Skeletal muscle satellite cell (primary cell): ENCODE measurements around the gene DRD2.

Experiments
- H3K27me3 ChIP-seq: 2 replicates; pipeline ENCODE4 v1.7.0; 2013; ENCODE audit warnings: low read length; ENCODE audit not compliant: control insufficient read depth, insufficient read depth
- H3K36me3 ChIP-seq: 2 replicates; pipeline ENCODE4 v1.7.0; 2013; ENCODE audit warnings: mild to moderate bottlenecking, control low read depth, low read length; ENCODE audit not compliant: insufficient read depth
- H3K4me1 ChIP-seq: 2 replicates; pipeline ENCODE4 v1.7.0; 2013; ENCODE audit warnings: low read length; ENCODE audit not compliant: control insufficient read depth, insufficient read depth
- H3K4me2 ChIP-seq: 2 replicates; pipeline ENCODE4 v1.7.0; 2013; ENCODE audit warnings: mild to moderate bottlenecking, low read length
- H3K4me3 ChIP-seq: 2 replicates; pipeline ENCODE4 v1.7.0; 2013; ENCODE audit warnings: low read length
- H3K9ac ChIP-seq: 2 replicates; pipeline ENCODE4 v1.7.0; 2013; ENCODE audit warnings: mild to moderate bottlenecking, low read depth, low read length, moderate library complexity
- H3K9me3 ChIP-seq: replicated peaks from 2 replicates; pipeline ENCODE4 v1.7.0; 2013; ENCODE audit warnings: mild to moderate bottlenecking, control low read depth, low read length

DRD2 gene

DNA sequence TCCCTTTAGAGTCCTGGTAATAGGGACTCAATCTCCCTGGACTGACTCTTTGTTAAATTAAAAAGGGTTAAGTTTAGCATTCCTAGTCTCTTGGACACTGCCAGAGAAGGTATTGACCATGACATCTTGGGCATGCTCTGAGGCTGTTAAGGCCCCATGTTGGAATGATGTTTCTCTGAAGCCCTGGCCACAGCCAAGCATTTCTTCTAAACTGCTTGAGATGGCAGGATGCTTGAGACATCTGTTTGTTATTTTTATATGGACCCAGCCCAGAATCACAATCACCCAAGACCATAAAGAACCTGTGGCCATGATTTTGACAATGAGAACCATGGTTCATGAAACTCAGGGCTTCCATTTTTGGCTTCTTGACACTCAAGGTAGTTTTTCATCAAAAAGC lies 93.1 kb downstream of the DRD2 start:
- no peak overlapping the region for H3K4me3 ChIP-seq
- H3K9ac ChIP-seq, result no peak overlapping the region
- no peaks in the 10 kb centered on the region for H3K9me3 ChIP-seq
- H3K27me3 ChIP-seq, result peaks cover 9% of the 10 kb centered on the region
- no peak overlapping the region for H3K4me2 ChIP-seq
- H3K4me1 ChIP-seq, result peaks cover 6% of the 10 kb centered on the region
- H3K36me3 ChIP-seq, result no peaks in the 10 kb centered on the region

DNA sequence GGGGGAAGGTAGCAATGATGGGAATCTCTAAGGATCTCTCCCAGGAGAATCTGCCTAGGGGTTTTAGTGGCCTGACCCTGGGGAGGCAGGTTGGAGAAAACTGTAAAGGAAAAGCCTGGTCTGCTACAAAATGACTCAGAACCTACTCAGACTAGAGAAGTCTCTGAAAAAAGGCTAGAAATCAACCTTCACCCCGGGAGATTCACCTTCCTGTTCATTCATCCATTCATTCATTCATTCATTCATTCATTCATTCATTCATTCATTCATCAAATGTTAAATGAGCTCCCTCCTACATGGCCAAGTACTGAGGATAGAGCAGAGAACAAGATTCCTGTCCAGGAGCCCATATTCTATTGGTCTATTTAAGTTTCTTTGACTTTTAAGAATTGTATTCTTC lies 96.5 kb downstream of the DRD2 start:
- no peak overlapping the region for H3K4me3 ChIP-seq
- H3K9ac ChIP-seq, result no peak overlapping the region
- no peaks in the 10 kb centered on the region for H3K36me3 ChIP-seq
- H3K4me1 ChIP-seq, result peaks cover under 1% of the 10 kb centered on the region
- peaks cover 8% of the 10 kb centered on the region for H3K27me3 ChIP-seq
- no peak overlapping the region for H3K4me2 ChIP-seq
- no peaks in the 10 kb centered on the region for H3K9me3 ChIP-seq

DNA sequence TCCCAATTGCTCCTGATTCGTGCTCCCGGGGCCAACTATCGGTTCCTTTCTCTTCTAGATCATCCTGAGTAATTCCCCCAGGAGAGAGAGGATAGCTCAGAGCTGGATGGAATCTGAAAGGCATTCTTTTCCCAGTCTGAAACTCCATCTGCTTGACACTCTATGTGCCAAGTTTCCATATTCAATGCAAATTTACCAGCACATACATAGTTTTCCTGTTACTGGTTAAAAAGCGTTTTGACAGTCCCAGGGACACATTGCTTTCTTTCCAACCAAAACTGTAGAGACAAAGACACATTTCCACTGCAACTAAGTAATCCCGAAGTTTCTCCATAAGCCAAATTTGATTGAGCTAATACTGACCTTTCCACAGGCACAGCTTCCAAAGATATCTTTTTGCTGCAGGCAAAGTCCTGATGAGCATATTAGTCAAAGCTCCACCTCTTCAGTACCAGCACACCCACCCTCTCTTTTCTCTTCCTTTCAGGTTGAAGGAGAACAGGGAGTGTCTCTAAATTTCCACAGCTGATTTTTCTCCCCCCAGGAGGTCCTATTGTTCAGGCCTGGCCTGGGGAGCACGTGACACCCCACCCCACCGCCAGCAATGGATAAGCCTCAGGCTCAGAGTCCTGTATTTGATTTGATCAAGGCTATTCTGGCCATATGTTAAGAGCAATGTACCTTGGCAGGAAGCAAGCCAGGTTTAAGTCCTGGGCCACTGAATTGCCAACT lies 97.4 kb downstream of the DRD2 start:
- no peak overlapping the region for H3K4me2 ChIP-seq
- no peaks in the 10 kb centered on the region for H3K9me3 ChIP-seq
- H3K27me3 ChIP-seq, result peaks cover 8% of the 10 kb centered on the region
- no peak overlapping the region for H3K4me3 ChIP-seq
- no peaks in the 10 kb centered on the region for H3K36me3 ChIP-seq
- H3K4me1 ChIP-seq, result peaks cover 9% of the 10 kb centered on the region
- no peak overlapping the region for H3K9ac ChIP-seq

GRCh38 chr11:113376156-113376555 lies 99.0 kb downstream of the DRD2 start:
- no peak overlapping the region for H3K9ac ChIP-seq
- no peak overlapping the region for H3K4me2 ChIP-seq
- peaks cover 8% of the 10 kb centered on the region for H3K27me3 ChIP-seq
- H3K9me3 ChIP-seq, result no peaks in the 10 kb centered on the region
- H3K4me3 ChIP-seq, result no peak overlapping the region
- no peaks in the 10 kb centered on the region for H3K36me3 ChIP-seq
- H3K4me1 ChIP-seq, result peaks cover 12% of the 10 kb centered on the region

- Histone ChIP-seq H3K4me2 (no peak overlapping the region), H3K27me3 (peaks cover 8% of the 10 kb centered on the region), H3K9ac (no peak overlapping the region), H3K9me3 (no peaks in the 10 kb centered on the region), H3K4me1 (peaks cover 12% of the 10 kb centered on the region), H3K4me3 (no peak overlapping the region), H3K36me3 (no peaks in the 10 kb centered on the region)
These were observed 99.8 kb downstream of the DRD2 start for GRCh38 chr11:113375402-113375801.

DNA sequence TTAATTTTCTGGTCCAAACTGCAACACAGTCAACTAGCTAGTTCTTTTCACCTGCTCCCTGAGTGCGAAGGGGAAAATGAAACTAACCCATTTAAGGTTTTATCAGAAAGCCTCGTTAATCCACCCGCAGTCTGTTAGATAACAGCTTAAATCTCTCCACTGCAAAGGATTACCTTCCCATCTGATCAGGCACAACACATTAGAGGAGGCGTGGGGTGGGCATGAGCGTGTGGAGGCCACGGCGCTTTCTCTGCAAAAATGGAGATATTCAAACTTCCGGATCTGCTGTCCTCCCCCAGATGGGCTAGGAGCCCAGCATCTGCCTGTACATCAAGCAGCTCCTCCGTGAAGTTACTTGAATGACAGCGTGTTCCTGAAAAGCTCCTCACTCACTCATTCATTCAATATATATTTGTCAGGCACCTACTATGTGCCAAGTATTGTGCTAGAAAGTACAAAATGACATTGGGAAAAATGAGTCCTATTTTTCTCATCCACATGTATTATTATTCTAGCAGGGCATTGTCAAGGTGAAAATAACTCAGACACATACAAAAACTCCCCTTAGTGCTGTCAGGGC lies 101.1 kb downstream of the DRD2 start:
- Histone ChIP-seq H3K9me3 (no peaks in the 10 kb centered on the region), H3K4me1 (peaks cover 12% of the 10 kb centered on the region), H3K27me3 (peaks cover 8% of the 10 kb centered on the region), H3K9ac (no peak overlapping the region), H3K36me3 (no peaks in the 10 kb centered on the region), H3K4me2 (no peak overlapping the region), H3K4me3 (no peak overlapping the region)

DNA sequence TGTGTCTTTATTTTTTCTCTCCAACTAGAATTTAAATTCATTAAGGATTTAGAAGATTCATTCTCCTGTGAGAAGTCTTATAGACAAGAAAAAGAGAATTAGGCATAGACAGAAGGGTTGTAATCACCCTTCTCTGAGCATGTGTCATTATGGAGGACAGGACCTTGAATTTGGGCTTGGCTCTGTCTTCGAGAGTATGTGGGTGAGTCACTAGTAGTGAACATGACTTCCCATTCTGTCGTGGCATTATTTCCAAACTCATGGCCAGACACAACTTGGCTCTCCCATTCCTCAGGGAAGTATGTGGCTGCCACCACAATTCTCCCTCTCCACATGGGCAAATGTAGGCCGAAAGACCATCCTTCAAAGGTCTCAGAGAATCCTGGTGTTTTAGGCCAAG lies 101.9 kb downstream of the DRD2 start:
- Histone ChIP-seq H3K4me2 (no peak overlapping the region), H3K4me3 (no peak overlapping the region), H3K36me3 (no peaks in the 10 kb centered on the region), H3K9me3 (no peaks in the 10 kb centered on the region), H3K4me1 (peaks cover 12% of the 10 kb centered on the region), H3K9ac (no peak overlapping the region), H3K27me3 (peaks cover 8% of the 10 kb centered on the region)

DNA sequence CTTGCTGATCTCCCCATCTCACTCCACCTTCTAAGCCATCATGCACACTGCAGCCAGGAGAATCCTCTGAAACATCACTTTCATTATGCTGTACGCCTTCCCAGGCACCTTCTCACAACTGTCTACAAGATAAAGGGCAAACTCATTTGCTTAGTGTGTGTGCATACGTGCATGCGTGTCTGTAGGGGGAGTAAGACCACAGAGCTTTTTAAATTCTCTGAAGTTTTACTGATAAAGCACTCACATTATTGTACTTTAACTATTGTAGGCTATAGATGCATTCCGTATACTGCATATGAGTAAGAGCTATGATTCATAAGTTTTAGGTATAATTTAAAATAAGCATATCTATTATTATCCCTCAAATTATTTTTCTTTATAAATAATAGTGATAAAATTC lies 102.9 kb downstream of the DRD2 start:
- Histone ChIP-seq H3K4me3 (no peak overlapping the region), H3K9me3 (no peaks in the 10 kb centered on the region), H3K36me3 (no peaks in the 10 kb centered on the region), H3K27me3 (peaks cover 6% of the 10 kb centered on the region), H3K4me1 (peaks cover 12% of the 10 kb centered on the region), H3K4me2 (no peak overlapping the region), H3K9ac (no peak overlapping the region)

GRCh38 chr11:113370634-113371033 lies 104.6 kb downstream of the DRD2 start:
- H3K4me2 ChIP-seq, result no peak overlapping the region
- H3K4me1 ChIP-seq, result peaks cover 12% of the 10 kb centered on the region
- H3K9me3 ChIP-seq, result no peaks in the 10 kb centered on the region
- H3K36me3 ChIP-seq, result no peaks in the 10 kb centered on the region
- H3K4me3 ChIP-seq, result no peak overlapping the region
- no peak overlapping the region for H3K9ac ChIP-seq
- H3K27me3 ChIP-seq, result no peaks in the 10 kb centered on the region

- Histone ChIP-seq H3K9me3 (no peaks in the 10 kb centered on the region), H3K4me2 (no peak overlapping the region), H3K36me3 (peaks cover 7% of the 10 kb centered on the region), H3K4me1 (peaks cover 12% of the 10 kb centered on the region), H3K9ac (no peak overlapping the region), H3K4me3 (no peak overlapping the region), H3K27me3 (no peaks in the 10 kb centered on the region)
These were observed 105.8 kb downstream of the DRD2 start for GRCh38 chr11:113369411-113369810.

DNA sequence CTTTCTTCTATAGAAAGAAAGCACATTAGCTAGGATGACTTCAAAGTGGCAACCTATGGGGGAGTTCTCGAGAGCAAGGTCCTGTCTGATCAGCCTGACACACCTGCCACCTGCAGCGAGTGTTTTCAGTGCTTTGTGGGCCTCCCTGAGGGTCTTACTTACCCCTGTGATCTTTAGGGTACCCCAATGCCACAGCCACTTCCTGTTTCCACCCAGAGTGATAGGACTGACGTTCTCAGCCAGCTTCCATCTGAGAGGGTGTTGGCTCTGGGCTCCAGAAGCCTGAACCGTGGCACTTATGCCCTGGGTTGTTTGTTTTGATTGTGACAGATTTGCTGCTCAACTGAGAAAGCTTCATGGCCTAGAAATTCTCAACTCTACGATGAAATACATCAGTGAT lies 109.3 kb downstream of the DRD2 start:
- H3K4me3 ChIP-seq, result no peak overlapping the region
- H3K27me3 ChIP-seq, result no peaks in the 10 kb centered on the region
- H3K9me3 ChIP-seq, result no peaks in the 10 kb centered on the region
- no peak overlapping the region for H3K9ac ChIP-seq
- no peaks in the 10 kb centered on the region for H3K4me1 ChIP-seq
- H3K36me3 ChIP-seq, result peaks cover 12% of the 10 kb centered on the region
- H3K4me2 ChIP-seq, result no peak overlapping the region

DNA sequence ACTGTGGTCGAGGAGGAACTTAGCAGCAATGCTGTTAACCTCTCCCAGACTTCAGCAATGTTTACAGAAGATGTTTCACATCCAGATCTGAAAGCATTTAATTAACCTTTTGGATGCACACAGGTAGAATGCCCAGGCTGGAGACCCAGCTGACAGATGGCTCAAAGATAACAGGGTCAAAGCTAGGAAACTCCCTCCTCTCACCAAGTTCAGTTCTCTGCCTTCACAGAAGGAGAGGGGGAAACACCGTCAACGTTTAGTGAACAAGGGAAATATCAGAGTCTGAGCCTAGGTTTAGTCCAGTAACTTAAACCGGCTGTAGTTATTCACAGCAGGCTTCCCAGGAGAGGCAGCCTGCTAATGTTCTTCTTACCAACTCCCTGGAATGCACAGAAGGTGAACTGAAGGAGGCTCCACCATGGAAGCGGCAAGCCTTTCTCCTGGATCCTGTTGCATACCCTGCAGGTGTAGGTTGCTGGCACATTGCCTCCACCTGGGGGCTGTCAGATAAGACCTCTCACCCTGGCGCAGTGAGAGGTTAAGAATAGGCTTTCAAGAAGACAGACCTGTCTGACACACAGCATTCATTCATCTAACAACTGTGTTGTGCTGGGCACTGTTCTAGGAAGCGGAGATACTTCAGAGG lies 111.1 kb downstream of the DRD2 start:
- peaks cover 12% of the 10 kb centered on the region for H3K36me3 ChIP-seq
- H3K9ac ChIP-seq, result no peak overlapping the region
- H3K4me3 ChIP-seq, result no peak overlapping the region
- no peaks in the 10 kb centered on the region for H3K4me1 ChIP-seq
- no peaks in the 10 kb centered on the region for H3K27me3 ChIP-seq
- no peak overlapping the region for H3K4me2 ChIP-seq
- H3K9me3 ChIP-seq, result no peaks in the 10 kb centered on the region
